Measurements from ENCODE around the gene TLL1. TPM values are rescaled to one million over a fixed set of nuclear protein-coding genes. Genes with fewer than 3 reads are reported as not detected.
A peak's percentile ranks its signal among the peaks of the same experiment; 100 is the strongest.

TLL1 gene
- total RNA-seq, 4 donors from 2014 or later: 0.57 to 4.8 (median 1.2) TPM

GRCh38 chr4:165894159-165894558 lies 21.1 kb downstream of the TLL1 start:
- no peak overlapping the region for H3K4me3 ChIP-seq
- no peak overlapping the region for H3K27ac ChIP-seq
- H3K27me3 ChIP-seq: no peaks in the 10 kb centered on the region
- peaks cover 0 to 13% (median 0%) of the 10 kb centered on the region in 3 donors for H3K9me3 ChIP-seq
- WGBS, 2 donors: 79 to 81% methylated on average over 1 of the region's 1 CpG
- intact Hi-C loops (cut with DNase I): no loop called here
- no peaks in the 10 kb centered on the region for H3K4me1 ChIP-seq
- DNase-seq: no peak
- TF ChIP-seq, protein P1, sequence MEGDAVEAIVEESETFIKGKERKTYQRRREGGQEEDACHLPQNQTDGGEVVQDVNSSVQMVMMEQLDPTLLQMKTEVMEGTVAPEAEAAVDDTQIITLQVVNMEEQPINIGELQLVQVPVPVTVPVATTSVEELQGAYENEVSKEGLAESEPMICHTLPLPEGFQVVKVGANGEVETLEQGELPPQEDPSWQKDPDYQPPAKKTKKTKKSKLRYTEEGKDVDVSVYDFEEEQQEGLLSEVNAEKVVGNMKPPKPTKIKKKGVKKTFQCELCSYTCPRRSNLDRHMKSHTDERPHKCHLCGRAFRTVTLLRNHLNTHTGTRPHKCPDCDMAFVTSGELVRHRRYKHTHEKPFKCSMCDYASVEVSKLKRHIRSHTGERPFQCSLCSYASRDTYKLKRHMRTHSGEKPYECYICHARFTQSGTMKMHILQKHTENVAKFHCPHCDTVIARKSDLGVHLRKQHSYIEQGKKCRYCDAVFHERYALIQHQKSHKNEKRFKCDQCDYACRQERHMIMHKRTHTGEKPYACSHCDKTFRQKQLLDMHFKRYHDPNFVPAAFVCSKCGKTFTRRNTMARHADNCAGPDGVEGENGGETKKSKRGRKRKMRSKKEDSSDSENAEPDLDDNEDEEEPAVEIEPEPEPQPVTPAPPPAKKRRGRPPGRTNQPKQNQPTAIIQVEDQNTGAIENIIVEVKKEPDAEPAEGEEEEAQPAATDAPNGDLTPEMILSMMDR (IDR thresholded peaks at IDR 0.05): no peak
- TF ChIP-seq POLR2A (IDR thresholded peaks at IDR 0.05): no peak
- no peaks in the 10 kb centered on the region for H3K36me3 ChIP-seq

DNA sequence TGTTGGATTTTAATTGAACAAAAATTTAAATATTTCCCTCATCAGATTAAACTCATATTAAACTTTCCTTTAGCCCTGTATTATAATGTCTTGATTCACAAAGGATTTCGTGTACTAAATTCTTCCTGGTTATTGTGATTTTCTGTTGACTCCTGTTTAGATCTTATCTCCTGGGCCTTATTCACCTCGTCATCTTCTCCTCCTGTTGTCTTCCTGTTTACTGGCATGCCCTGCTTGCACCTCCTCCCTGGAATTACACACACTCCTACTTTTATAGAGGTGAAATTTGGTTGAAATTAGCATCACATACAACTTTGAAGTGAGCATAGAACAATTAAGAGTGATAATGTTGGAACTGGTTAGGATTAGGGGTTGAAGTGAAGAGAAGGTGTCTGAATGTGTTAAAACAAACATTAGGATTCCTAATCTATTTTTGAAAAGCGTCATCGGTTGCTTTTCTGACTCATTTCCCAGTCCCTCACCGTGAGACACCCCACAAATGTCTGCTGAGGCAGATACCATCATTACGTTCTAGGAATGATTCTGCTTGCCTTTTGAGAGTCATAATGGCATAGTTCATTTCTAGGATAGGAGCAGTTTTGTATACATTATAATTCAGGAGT lies 32.5 kb downstream of the TLL1 start:
- Histone ChIP-seq H3K27me3 (no peaks in the 10 kb centered on the region), H3K9me3 (no peaks in the 10 kb centered on the region), H3K4me1 (no peaks in the 10 kb centered on the region), H3K36me3 (no peaks in the 10 kb centered on the region), H3K27ac (peak overlapping the region in 1 of 4 donors; percentile 43), H3K4me3 (no peak overlapping the region)
- 58 to 59% methylated on average over 6 of the region's 6 CpGs for WGBS, 2 donors
- no peak for DNase-seq
- intact Hi-C loops (cut with DNase I): no loop called here
- TF ChIP-seq, protein P1 (IDR thresholded peaks at IDR 0.05): no peak
- TF ChIP-seq POLR2A (IDR thresholded peaks at IDR 0.05): no peak

DNA sequence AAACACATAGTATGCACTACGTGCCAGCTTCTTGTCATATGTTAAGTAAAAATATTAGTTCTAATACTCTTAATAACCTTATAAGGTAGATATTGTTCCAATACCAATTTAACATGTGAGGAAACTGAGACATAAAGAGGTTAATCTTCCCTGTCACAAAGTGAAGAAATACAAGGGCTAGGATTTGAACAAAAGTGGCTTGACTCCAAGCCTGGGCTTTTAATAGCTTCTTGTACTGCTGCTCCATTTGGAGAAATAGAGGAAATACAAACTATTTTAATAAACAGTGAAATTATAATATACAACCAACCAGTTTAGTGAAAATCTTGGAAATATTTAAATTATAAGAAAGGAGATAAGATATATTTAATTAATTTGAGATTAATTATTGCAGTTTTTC lies 33.2 kb downstream of the TLL1 start:
- no peaks in the 10 kb centered on the region for H3K9me3 ChIP-seq
- 58 to 81% methylated on average over 1 of the region's 1 CpG for WGBS, 2 donors
- H3K4me3 ChIP-seq: no peak overlapping the region
- no peak overlapping the region for H3K27ac ChIP-seq
- no peak for DNase-seq
- intact Hi-C loops (cut with DNase I): no loop called here
- H3K27me3 ChIP-seq: no peaks in the 10 kb centered on the region
- no peaks in the 10 kb centered on the region for H3K4me1 ChIP-seq
- H3K36me3 ChIP-seq: no peaks in the 10 kb centered on the region
- TF ChIP-seq POLR2A (IDR thresholded peaks at IDR 0.05): no peak
- TF ChIP-seq, protein P1 (IDR thresholded peaks at IDR 0.05): no peak

- intact Hi-C loops (cut with DNase I): no loop called here
Measured at GRCh38 chr4:165909947-165910346, 36.9 kb downstream of the TLL1 start.

GRCh38 chr4:165915215-165915614 lies 42.2 kb downstream of the TLL1 start:
- Histone ChIP-seq H3K9me3 (no peaks in the 10 kb centered on the region), H3K36me3 (no peaks in the 10 kb centered on the region), H3K4me1 (no peaks in the 10 kb centered on the region), H3K27ac (no peak overlapping the region), H3K4me3 (no peak overlapping the region), H3K27me3 (no peaks in the 10 kb centered on the region)
- no peak for DNase-seq
- intact Hi-C loops (cut with DNase I): no loop called here
- WGBS, 2 donors: 31 to 46% methylated on average over 3 of the region's 3 CpGs
- TF ChIP-seq POLR2A (IDR thresholded peaks at IDR 0.05): no peak
- TF ChIP-seq, protein P1 (IDR thresholded peaks at IDR 0.05): no peak

More at GRCh38 chr4:165909947-165910346, 36.9 kb downstream of the TLL1 start:
- Histone ChIP-seq H3K36me3 (no peaks in the 10 kb centered on the region), H3K27ac (no peak overlapping the region), H3K4me1 (no peaks in the 10 kb centered on the region), H3K27me3 (no peaks in the 10 kb centered on the region), H3K4me3 (no peak overlapping the region), H3K9me3 (no peaks in the 10 kb centered on the region)
- WGBS, 2 donors: 50 to 63% methylated on average over 2 of the region's 2 CpGs
- TF ChIP-seq, protein P1 (IDR thresholded peaks at IDR 0.05): no peak
- no peak for TF ChIP-seq POLR2A (IDR thresholded peaks at IDR 0.05)
- DNase-seq: no peak

Data from esophagus squamous epithelium (tissue), 5 donors.